Measurements from ENCODE around the gene GDAP1L1.
"Not testable (repeated sequence)": the region's sequence is repeated elsewhere in the genome, so short reads cannot be mapped to it uniquely, and the experiment has no call there.

Gene GDAP1L1

DNA sequence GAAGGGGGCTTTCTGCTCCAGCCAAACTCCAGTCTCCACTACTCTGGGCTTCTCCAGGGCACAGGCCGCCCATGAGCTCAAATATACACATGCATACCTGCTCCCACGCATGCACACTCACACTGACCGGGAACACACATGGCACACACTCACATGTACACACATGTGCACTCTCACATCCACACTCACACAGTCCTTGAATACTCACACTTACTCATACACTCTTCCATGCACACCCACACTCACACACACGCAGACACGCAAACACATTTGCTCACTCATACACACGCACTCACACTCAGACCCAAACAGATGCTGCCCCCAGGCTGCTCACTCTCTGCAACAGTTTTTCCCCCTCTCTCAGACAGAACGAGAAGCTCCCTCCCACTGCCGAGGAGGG lies 7.0 kb downstream of the GDAP1L1 start:
- no peak for DNase-seq (ENCODE audit: low read depth, low spot score)

DNA sequence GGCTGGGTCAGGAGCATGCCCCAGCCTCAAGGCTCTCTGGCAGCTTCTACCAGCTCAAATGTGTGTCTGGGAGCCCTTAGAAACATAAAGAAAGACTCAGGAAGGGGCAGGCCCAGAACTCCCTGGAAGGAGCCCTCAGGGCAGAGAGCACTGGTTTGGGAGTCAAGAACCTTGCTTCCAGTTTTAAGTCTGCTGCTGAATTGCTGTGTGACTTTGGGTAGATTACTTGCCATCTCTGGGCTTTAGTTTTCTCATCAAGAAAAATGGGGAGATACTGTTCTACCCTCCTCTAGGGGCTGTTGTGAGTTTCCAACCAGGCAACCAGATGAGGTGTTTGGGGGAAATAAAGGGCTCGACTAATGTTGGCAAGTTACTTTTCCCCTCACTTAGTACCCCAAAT lies 8.8 kb downstream of the GDAP1L1 start:
- DNase-seq (ENCODE audit: low read depth, low spot score) = no peak

DNA sequence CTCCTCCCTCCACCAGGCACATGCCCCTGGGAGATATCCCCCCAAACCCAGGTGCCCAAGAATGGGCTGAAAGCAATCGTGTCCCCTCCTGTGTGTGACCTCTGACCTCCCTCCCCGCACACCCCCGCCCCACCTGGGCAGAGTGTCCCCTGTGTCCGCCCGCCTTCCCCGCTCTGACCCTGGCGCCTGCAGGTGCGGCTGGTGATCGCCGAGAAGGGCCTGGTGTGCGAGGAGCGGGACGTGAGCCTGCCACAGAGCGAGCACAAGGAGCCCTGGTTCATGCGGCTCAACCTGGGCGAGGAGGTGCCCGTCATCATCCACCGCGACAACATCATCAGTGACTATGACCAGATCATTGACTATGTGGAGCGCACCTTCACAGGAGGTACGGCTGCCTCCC lies 9.9 kb downstream of the GDAP1L1 start:
- DNase-seq (ENCODE audit: low read depth, low spot score) = no peak

DNA sequence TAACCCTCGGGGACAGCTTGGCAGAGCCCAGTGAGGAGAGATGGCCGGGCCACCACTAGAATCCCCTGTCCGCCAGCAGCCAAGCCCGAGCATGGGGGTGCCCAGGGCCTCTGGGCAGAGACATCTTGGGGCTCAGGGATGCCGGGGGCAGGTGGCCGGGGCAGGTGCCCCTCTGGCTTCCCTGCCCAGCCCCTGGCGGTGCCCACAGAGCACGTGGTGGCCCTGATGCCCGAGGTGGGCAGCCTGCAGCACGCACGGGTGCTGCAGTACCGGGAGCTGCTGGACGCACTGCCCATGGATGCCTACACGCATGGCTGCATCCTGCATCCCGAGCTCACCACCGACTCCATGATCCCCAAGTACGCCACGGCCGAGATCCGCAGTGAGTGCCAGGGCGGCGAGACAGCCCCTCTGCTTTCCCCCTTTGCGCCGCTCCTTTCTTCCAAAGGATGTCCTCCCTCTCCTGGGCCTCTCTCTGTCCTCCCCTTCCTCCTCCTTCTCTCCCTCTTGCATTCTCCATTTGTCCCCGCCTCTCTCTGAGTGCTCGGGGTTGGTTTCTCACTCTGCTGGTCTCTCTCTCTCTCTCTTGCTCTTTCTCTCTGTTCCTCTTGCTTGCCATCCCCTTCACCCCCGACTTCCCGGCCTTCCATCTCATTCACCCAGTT lies 11.2 kb downstream of the GDAP1L1 start:
- DNase-seq (ENCODE audit: low read depth, low spot score) = no peak

DNA sequence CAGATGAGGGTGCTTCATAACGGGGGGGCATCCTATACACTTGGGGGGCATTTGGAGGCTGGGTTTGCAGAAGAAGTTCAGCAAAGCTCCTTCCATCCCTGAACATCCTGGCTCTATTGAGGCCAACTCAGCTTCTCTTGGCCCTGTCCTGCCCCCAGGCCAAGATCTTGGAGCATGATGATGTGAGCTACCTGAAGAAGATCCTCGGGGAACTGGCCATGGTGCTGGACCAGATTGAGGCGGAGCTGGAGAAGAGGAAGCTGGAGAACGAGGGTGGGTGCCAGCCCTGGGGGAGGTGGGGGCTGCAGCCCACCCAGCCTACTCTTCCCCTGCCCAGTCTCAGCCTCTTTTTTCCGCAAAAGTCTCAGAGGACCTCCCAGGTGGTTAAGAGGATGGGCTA lies 17.2 kb downstream of the GDAP1L1 start:
- no peak for DNase-seq (ENCODE audit: low read depth, low spot score)

DNA sequence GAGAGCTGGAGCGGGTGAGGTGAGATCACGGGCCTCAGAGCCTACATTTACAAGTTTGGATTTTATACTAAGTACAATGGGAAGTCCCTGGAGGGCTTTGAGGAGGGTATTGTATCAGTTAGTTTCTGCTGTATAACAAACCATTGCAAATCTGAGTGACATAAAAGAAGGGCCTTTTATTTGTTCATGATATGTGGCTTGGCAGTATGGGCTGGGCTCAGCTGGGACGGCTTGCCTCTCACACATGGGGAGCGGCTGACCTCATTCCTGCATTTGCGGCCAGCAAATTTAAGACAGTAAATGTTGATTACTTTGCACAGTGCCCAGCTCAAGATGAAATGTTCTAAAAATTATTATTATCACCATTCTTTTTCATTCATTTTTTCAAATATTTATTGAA lies 21.7 kb downstream of the GDAP1L1 start:
- no peak for DNase-seq (ENCODE audit: low read depth, low spot score)

DNA sequence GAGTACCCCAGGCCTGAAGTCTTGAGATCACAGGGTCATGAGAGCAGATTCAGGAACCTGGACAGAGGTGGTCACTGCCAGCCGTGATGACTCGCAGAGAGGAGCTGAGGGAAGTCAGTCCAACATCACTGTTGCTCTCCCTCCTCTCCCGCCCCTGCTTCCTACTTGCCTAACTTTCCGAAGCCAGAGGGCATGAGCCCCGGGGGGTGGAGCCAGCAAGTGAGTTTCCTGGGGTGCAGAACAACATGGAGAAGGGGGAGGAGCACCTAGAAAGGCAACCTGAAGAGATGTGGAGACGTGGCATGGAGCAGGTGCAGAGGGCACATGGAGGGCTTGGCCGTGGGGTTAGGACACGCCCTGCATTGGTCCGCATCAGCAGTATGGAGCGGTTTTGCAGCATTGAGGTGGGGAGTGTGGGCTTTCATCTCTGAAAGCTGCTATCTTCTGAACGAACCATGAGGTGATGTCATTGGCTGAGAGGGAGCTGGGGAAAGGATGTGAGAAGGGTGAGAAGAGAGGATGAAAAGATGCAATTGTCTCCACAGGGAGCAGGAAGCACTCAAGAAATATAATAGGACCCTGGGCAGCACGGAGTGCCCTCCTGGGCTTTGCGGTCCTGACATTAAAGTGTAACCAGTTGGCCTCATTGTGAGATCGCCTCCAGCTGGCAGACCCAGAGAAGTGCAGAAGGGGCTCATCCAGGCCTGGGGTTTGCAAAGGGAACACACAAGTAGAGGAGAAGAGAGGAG lies 25.0 kb downstream of the GDAP1L1 start:
- no peak for DNase-seq (ENCODE audit: low read depth, low spot score)

DNA sequence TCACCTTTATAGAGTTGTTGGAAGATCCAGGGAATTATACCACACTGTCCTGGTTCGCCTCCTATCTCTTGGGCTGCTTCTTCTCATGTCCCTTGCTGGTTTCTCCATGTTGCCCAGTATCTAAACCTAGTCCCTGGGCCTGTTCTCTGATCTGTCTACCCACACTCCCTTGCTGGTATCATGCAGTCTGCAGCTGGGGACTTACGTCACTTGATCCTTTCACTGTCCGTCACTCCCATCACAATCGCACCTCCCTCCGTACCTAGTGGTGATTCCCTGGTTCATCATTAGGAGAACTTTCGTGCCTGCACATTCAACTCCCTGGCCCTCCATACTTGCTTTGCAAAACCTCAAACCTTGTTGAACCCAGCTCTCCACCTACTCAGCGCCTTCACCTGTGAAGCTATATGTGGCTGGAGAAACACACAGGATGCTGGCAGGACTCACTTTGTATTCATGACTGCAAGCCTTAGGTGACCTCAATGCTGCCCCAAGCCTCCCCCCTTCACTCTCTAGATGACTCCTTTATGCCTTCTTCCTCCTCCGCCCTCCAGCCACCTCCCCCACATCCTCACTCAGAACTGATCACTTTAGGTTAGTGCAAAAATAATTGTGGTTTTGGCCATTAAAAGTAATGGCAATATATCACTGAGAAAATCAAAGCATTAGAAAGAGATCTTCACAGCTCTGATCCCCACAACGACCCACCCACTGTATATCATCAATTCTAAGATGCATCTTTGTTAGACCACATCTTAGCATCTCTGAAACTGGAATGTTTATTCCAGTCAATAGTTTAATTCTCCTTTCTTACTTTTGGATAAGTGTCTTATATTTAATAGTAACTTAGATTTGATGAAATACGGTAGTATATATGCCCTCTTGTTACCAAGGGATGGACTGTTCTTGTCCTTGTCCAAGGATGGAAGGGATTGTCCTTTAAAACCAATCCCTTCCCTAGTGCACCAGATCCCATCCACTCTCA lies 26.4 kb downstream of the GDAP1L1 start:
- DNase-seq (ENCODE audit: low read depth, low spot score) = no peak

DNA sequence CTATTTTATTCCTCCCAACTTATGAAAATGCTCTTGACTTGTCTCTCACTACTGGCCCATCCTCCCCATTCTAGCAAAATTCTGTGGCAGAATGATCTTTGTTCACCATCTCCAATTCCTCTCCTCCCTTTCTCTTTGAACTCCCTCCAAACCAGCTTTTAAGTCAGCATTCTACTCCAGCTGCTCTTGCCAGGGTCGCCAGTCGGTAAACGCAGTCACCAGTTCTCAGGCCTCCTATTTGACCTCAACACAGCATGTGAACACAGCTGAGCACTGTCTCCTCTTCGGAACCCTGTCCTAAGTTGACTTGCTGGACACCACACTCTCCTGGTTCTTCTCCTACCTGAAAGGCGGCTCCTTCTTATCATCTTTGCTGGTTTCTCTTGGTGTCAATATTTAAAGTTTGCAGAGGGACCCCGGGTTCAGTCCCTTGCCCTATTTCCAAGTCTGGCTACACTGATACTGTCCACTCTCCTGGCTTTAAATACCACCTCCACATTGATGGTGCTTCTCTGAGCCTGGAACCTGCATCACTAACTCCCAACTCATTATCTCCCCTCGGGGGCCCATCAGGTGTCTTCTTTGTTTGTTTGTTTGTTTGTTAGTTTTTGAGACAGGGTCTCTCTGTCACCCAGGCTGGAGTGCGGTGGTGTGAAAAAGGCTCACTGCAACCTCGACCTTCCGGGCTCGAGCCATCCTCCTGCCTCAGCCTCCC lies 27.4 kb downstream of the GDAP1L1 start:
- DNase-seq (ENCODE audit: low read depth, low spot score) = no peak

DNA sequence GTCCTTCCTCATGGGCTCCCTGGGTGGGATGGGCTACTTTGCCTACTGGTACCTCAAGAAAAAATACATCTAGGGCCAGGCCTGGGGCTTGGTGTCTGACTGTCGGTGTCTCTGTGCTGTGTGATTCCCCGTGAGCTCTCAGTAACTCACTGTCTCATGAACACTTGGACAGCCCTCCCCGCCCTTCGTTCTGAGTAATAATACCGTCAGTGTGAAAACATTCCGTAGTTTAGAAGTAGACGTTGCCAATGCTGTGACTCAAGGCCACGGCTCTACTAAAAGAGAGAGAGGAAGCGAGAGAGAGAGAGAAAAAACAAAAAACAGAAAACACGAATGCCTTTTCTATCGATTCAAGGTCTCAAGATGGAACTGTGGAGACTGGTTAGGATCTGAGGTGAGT lies 32.1 kb downstream of the GDAP1L1 start:
- peak; percentile 80 for DNase-seq (ENCODE audit: low read depth, low spot score)

DNA sequence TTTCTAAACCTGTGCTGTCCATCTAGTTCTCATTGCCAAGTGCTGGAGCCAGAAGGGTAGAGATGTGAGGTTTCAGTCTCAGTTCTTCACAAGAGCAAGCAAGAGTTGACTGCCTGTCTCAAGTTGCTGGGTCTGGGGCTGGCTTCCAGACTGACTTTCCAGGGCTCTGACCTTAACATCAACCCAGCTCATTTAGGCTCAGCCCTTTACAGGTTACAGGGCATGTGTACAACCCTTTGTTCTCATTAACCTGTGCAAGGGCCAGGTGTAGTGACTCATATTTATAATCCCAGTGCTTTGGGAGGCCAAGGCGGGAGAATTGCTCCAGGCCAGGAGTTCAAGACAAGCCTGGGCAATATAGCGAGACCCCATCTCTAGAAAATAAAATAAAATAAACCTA lies 33.3 kb downstream of the GDAP1L1 start:
- DNase-seq (ENCODE audit: low read depth, low spot score) = no peak

DNA sequence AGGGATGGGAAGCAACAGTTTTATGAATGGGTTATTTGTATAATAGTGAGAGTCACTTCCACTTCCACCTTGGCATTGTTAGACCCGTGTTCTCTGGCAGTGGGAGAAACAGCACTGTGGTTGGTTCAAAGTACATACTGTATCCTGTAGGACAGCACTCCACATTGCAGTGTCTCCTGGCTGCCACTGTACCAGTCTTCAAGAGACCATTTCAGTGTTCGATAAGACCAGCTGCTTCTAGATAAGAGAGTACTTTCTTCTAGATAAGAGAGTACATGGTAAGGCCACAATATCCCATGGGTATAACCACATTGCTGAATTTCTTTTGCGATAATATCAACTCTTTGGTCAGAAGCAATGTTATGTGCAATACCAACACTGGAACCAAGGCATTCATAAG lies 35.1 kb downstream of the GDAP1L1 start:
- no peak for DNase-seq (ENCODE audit: low read depth, low spot score)

DNA sequence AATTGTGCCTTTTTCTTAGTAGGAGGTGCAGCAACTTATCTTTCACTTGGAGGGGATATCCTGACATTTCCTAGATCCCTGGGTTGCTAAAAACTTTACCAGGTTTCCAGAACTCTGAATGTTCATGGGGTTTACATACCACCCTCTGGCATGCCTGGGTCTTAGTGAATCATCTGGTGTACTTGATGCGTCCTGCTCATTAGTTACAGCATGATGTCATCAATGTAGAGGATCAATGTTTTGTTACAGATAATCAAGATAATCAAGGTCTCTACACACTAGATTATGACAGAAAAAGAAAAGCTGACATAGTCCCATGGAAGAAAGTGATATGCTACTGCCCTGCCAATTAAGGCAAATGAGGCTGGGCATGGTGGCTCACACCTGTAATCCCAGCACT lies 36.9 kb downstream of the GDAP1L1 start:
- DNase-seq (ENCODE audit: low read depth, low spot score) = no peak

DNA sequence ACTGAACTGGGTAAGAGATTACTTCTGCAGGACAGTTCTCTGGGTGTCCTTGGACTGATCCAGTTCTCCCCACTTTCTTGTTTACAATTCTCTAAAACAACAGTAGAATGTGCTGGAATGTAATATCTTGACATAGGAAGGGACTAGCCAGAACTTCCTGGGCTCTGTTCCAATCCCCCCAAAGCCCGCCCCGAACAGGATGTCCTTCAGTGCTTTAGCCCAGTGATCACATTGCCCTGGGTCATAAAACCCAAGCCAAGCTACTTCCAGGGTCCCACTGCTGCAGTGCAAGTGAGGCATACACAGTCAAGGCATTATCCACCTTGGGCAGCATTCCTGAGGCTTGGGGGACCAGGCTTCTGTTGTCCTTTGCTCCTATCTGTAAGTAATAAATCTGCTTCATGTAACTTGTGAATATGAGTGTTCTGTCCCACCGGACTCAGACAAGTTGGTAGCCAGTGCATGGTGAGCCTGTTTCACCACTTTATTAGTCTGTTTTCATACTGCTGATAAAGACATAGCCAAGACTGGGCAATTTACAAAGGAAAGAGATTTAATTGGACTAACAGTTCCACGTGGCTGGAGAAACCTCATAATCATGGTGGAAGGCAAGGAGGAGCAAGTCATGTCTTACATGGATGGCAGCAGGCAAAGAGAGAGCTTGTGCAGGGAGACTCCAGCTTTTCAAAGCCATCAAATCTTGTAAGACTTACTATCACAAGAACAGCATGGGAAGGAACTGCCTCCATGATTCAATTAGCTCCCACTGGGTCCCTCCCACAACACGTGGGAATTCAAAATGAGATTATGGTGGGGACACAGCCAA lies 40.4 kb downstream of the GDAP1L1 start:
- DNase-seq (ENCODE audit: low read depth, low spot score) = no peak

DNA sequence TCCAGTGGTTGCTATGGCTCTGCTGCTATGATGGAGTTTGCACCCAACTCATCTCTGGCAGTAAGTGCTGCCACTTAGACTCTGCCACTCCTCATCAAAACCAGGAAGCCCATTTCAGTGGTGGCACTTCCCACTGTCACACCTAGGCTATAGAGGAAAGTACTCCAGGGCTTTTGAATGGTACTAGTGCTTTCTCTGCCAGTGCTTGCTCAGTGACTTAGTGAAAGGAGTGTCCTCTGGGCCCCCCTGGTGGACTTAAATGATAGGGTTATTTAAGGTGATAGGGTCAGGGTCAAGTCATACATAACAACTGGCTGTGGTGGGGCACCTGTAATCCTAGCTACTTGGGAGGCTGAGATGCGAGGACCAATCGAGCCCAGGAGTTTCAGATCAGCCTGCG lies 41.1 kb downstream of the GDAP1L1 start:
- DNase-seq (ENCODE audit: low read depth, low spot score) = no peak

DNA sequence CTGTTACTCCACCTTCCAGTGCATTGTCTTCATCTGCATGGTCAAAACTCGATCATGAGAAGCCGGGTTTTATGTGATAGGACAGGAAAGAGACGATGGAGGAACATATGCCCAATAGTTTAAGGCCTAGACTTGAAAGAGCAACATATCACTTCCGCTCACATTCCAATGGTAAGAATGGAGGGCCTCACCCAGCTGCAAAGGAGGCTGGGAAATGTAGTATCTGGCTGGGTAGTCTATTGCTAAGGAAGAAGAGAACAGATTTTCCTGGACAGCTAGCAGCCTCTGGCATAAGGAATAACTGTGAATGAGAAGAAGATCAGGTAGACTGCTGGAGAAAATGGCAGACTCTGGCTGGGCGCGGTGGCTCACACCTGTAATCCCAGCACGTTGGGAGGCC lies 44.6 kb downstream of the GDAP1L1 start:
- no peak for DNase-seq (ENCODE audit: low read depth, low spot score)

DNA sequence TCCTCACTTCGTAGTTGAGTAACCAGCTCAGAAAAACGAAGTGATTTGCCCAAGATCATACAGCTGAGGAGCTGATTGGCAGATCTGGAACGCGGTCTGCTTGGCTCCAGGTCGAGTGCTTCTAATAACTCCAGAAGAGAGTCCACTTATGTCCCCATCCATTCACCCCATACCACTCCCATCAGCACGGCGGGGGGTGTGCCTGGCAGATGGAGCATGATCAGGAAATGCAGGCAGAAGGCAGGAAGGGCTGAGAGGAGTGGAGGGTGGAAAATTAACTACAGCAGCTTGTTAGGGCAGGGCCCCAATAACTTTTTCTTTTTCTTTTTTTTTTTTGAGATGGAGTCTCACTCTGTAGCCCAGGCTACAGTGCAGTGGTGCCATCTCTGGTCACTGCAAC lies 48.9 kb downstream of the GDAP1L1 start:
- no peak for DNase-seq (ENCODE audit: low read depth, low spot score)

DNA sequence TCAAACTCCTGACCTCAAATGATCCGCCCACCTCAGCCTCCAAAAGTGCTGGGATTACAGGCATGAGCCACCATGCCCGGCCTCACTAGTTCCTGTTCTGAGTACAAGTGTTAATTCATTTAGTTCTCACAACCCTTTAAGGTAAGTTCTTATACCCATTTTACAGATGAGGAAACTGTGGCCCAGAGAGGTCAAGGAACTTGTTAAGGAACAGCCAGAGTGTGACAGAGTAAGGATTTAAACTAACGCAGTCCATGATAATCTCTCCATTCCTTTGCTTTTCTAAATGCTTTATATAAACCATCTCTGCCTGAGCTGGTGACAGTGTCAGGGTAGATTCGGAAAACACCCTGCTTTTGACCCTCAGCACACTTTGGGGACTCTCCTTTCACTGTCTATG lies 50.6 kb downstream of the GDAP1L1 start:
- DNase-seq (ENCODE audit: low read depth, low spot score) = no peak

DNA sequence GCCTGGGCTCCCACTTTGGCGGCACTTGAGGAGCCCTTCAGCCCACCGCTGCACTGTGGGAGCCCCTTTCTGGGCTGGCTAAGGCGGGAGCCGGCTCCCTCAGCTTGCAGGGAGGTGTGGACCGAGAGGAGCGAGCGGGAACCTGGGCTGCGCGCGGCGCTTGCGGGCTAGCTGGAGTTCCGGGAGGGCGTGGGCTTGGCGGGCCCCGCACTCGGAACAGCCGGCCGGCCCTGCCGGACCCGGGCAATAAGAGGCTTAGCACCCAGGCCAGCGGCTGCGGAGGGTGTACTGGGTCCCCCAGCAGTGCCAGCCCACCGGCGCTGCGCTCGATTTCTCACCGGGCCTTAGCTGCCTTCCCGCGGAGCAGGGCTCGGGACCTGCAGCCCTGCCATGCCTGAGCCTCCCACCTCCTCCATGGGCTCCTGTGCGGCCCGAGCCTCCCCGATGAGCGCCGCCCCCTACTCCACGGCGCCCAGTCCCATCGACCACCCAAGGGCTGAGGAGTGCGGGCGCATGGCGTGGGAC lies 52.0 kb downstream of the GDAP1L1 start:
- DNase-seq (ENCODE audit: low read depth, low spot score) = not testable (repeated sequence)

DNA sequence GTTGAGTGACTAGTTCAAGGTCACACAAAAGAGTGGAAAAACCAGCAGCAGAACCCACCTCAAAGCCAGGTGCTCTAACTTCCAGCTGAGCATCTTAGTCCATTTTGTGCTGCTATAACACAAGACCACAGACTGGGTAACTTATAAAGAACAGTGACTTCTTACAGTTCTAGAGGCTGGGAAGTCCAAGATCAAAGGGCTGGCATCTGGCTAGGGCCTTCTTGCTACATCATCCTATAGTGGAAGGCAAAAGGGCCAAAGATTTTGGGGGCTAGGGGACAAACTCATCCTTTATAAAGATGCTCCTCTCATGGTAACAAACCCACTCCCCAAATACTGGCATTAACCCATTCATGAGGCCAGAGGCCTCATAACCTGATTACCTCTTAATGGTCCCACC lies 54.2 kb downstream of the GDAP1L1 start:
- DNase-seq (ENCODE audit: low read depth, low spot score) = no peak
